GM12865 (cell line): ENCODE results near the gene PCIF1.

ENCODE experiments used
- DNase-seq: peaks from one replicate; pipeline ENCODE4 v3.0.0; 2010; ENCODE audit warnings: low read depth
- H3K4me3 ChIP-seq: 2 replicates; pipeline ENCODE4 v1.5.1; 2011; ENCODE audit warnings: mild to moderate bottlenecking, low read depth, low read length, control low read depth
- CTCF ChIP-seq: IDR thresholded peaks from 2 replicates; pipeline ENCODE4 v1.5.1; 2011; ENCODE audit warnings: low read length, control low read depth, low read depth, inconsistent platforms; ENCODE audit not compliant: insufficient read depth; ENCODE audit errors: missing control alignments

The PCIF1 gene

GRCh38 chr20:45912344-45912682 is 22.2 kb upstream of the PCIF1 start:
- no peak for TF ChIP-seq CTCF
- peak overlapping the region; percentile 45 for H3K4me3 ChIP-seq
- no peak for DNase-seq

DNA sequence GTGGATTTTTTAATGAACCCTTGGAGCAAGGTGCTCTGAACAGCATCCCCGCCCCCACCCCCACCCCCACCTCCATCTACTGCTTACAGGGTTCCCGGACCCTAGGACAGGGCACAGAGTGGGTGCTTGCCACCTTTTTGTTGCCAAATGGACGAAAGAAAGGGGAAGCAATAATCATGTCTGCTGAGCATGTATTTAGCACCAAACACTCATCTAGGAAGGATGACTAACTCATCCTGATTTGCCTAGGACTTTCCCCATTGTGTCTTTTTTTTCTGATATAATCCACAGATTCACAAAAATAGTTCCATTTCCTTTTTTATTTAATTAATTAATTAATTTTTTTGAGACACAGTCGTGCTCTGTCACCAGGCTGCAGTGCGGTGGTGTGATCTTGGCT is 21.4 kb upstream of the PCIF1 start:
- H3K4me3 ChIP-seq, result no peak overlapping the region
- DNase-seq, result peak; percentile 33
- no peak for TF ChIP-seq CTCF

GRCh38 chr20:45917790-45918141 is 16.7 kb upstream of the PCIF1 start:
- no peak for TF ChIP-seq CTCF
- DNase-seq, result no peak
- no peak overlapping the region for H3K4me3 ChIP-seq

DNA sequence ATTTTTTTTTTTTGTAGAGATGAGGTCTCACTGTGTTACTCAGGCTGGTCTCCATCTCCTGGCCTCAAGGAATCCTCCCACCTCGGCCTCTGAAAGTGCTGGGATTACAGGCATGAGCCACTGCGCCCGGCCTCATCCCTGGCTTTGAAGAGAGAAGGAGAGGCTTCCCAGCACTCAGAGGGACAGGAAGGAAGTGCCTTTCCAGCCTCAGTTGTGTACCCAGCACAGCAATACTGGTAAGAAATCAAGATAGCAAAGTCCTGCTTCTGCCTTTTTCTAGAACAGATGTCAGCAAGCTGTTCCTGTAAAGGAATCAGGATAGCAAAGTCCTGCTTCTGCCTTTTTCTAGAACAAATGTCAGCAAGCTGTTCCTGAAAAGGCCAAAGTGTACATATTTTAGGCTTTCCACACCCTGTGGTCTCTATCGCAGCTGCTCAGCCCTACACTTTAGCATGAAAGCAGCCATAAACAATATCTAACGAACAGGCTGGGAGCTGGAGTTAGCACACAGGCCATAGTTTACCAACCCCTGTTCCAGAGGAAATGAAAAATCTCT is 16.2 kb upstream of the PCIF1 start:
- DNase-seq, result no peak
- H3K4me3 ChIP-seq, result no peak overlapping the region
- no peak for TF ChIP-seq CTCF

DNA sequence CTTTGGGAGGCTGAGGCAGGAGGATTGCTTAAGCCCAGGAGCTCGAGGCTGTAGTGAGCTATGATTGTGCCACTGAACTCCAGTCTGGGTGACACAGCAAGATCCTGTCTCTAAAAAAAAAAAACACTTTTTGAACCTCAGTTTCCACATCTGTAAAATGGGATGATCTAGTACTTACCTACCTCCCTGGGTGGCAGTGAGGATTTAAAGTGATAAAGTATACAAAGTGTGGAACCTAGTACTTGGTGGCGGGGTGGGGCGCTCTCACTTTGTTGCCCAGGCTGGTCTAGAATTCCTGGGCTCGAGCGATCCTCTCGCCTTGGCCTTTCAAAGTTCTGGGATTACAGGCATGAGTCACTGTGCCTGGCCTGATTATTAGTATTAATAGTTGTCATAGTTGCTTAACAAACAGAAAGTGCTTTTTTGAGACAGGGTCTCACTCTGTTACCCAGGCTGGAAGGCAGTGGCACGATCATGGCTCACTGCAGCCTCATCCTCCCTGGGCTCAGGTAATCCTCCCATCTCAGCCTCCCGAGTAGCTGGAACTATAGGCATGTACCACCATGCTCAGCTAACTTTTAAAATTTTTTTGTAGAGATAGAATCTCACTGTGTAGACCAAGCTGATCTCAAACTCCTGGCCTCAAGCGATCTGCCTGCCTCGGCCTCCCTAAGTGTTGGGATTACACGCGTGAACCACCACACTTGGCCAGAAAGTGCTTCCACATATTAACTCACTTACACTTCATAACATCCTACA is 15.5 kb upstream of the PCIF1 start:
- DNase-seq, result no peak
- no peak for TF ChIP-seq CTCF
- H3K4me3 ChIP-seq, result no peak overlapping the region

GRCh38 chr20:45919542-45920399 is 14.7 kb upstream of the PCIF1 start:
- no peak for DNase-seq
- H3K4me3 ChIP-seq, result no peak overlapping the region
- TF ChIP-seq CTCF, result no peak
